Stimulated activated CD4-positive, alpha-beta T cell treated with anti-CD3 and anti-CD28 coated beads, Interleukin-2, amount 100 ng/mL, for 48 hours (primary cell): ENCODE data around the gene TPSB2.
"Not testable (repeated sequence)": the region's sequence is repeated elsewhere in the genome, so short reads cannot be mapped to it uniquely, and the experiment has no call there.

Experiments
- DNase-seq, 2 donors: peaks; one replicate each; pipeline ENCODE4 v3.0.0-alpha.2; 2020

The TPSB2 gene

GRCh38 chr16:1261131-1261892 lies 31.3 kb upstream of the TPSB2 start:
- no peak for DNase-seq

- DNase-seq = no peak
These were observed 30.2 kb upstream of the TPSB2 start for GRCh38 chr16:1260101-1260680.

DNA sequence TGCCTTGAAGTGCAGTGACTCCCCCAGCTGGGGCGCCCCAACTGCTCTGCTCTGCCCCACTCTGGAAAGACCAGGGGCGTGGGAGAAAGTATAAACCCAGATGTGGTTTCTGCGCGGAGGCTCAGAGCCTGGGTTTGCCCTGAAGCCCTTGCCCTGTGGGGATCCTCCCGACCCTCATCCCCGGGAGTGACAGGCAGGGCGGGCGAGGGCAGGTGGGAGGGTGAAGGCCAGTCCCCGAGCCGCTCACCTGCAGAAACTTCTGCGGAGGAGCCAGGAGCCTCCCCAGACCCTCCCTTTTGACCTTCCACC lies 29.7 kb upstream of the TPSB2 start:
- no peak for DNase-seq

DNA sequence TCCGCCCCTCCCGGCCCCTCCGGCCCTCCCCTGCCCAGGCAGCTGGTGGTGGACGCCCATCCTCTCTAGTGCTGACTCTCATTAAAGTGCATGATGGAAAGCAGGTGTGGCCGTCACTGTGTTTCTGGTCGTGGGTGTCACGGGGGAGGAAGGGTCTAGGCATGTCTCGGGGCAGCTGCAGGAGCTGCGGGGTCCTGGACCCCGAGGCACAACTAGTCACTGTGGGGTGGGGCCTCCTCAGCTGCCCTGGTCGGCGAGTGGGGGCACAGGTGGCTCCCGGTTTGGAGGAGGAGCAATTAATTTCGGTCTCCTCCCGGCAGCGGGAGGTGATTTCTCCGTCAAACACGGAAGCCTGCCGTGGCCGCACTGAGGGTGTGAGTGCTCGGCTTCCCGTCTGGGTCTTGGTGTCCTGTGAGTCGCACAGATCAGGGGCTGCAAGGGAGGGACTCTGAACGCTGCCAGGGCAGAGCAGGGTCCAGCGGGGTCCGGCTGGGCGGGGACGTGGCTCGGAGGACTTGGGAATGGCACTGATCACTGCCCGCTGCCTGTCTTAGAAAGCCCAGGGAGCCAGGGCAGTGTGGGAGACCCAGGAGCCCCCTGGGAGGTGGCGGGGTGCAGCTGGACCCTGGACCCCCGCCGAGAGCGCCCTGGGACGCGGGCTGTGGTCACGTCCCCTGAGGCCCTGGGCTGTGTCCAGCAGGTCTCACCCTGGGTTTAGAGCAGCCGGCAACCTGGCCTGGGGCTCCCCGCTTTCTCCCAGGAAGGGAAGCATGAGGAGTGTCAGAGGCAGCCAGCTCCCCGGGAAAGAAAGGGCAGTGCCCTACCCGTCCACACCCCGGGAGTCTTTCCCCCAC lies 29.1 kb upstream of the TPSB2 start:
- DNase-seq = no peak

DNA sequence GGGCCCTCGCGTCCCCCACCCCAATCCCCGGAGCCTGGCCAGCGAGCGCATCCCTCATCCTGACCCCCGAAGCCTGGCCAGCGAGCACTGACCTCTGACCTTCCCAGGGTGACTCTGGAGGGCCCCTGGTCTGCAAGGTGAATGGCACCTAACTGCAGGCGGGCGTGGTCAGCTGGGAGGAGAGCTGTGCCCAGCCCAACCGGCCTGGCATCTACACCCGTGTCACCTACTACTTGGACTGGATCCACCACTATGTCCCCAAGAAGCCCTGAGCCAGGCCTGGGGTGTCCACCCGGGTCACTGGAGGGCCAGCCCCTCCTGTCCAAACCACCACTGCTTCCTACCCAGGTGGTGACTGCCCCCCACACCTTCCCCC lies 28.2 kb upstream of the TPSB2 start:
- no peak for DNase-seq

DNA sequence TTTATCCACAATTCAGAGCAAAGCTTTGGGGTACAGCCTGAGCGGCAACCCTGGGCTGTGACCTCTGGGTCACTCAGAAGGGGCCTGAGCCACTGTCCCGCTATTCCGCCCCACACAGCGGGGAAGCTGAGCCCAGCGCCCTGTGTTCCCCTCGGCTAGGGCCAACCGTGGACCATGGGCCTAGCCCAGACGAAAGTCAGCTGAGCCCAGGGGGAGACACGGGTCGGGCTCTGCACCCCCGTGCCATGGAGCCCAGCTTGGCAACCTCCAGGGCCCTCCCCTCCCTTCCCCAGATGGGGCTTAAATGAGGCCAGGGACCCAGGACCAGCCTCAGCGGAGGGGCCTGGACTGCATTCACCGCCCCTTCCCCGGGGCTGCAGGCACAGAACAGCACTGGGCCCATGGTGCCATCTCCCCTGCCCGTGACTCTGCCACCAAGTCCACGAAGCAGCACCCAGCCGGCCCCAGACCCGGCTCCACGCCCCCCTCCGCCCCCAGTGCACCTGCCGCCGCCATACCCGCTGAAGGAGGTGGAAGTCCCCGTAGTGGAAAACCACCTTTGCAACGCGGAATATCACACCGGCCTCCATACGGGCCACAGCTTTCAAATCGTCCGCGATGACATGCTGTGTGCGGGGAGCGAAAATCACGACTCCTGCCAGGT lies 27.7 kb upstream of the TPSB2 start:
- no peak for DNase-seq

GRCh38 chr16:1256874-1257322 lies 26.9 kb upstream of the TPSB2 start:
- DNase-seq = no peak

DNA sequence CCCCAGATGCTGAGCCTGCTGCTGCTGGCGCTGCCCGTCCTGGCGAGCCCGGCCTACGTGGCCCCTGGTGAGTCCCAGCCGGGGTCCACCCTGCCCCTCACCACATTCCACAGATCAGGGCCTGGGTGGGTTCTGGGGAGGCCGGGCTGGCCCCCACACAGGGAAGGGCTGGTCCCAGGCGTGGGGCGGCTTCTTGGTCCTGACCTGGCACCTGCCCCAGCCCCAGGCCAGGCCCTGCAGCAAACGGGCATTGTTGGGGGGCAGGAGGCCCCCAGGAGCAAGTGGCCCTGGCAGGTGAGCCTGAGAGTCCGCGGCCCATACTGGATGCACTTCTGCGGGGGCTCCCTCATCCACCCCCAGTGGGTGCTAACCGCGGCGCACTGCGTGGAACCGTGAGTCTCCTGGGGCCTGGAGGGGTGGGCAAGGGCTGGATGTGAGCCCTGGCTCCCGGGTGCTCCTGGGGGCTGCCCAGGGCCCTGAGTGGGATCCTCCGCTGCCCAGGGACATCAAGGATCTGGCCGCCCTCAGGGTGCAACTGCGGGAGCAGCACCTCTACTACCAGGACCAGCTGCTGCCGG lies 26.4 kb upstream of the TPSB2 start:
- not testable (repeated sequence) for DNase-seq

DNA sequence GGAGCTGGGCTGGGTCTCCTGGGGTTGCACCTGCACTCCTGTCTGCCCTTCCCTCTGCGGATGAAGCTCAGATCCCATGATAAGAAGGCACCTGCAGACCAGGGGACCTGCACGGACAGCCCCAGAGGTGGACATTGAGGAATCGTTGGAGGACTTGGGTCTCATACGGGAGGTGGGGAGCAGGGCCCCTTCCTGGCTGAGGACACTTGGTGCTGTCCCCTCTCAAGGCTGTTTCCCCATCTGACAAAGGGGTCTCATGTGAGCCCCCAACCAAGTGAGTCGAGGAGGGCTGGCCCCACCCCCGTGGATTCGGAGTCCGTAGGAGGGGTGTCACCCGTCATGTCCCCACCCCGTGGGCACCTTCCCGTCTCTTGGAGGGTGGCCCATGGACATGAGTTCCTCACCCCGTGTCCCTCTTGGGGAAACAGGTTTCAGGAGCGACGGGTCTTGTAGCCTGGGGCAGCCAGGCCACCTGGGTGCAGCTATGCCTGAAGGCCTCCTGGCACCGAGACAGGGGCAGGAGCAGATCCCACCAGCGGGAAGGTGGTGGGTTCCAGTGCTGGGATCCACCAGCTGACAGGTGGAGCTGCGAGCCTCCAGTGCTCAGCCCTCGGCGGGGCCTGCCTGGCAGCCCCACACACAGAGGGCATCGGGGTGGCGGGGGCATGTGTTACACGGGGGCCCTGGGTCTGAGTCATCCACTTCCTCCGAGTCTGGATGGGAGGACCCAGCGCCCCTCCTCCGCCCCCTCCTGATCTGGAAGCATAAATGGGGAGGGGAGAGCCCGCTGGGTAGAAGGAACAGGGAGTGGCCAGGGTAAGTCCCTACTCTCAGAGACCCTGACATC lies 25.5 kb upstream of the TPSB2 start, which contains the start of gene TPSD1:
TSS of gene TPSD1 (plus strand) at position 794 of the 847 bp plus-strand sequence. CDS start 212 bp downstream, outside the sequence.
- not testable (repeated sequence) for DNase-seq

GRCh38 chr16:1254821-1255220 lies 24.8 kb upstream of the TPSB2 start:
- not testable (repeated sequence) for DNase-seq

DNA sequence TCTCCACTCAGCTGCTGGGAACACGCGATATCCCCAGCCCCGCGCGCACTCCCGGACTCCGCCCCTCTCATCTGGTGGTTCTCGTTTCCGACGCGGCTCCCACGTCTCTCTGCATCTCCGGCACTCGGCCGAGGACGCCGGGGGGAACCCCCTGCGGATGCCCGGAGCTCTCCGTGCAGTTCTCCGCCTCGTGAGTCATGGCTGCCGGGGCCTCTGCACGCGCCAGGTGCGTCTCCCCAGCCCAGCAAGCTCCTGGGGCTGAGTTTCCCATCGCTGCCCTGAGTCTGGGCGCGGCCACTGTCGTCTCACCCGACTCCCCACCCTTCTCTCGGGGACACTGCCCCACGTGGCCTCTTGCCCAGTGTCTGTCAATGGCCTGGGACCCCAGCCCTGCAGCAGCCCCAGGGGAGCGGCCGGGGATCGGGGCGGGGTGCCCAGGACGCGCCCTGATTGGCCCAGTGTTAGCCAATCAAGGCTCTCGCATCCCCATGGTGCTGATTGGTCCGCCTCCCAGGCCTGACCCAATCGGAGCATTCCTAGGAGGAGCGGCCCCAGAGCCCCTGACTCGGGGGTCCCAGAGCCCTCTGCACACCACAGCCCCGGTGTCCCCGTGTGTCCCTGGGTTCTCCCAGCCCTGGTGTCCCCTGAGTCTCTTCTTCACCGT lies 23.8 kb upstream of the TPSB2 start:
- DNase-seq = not testable (repeated sequence)

DNA sequence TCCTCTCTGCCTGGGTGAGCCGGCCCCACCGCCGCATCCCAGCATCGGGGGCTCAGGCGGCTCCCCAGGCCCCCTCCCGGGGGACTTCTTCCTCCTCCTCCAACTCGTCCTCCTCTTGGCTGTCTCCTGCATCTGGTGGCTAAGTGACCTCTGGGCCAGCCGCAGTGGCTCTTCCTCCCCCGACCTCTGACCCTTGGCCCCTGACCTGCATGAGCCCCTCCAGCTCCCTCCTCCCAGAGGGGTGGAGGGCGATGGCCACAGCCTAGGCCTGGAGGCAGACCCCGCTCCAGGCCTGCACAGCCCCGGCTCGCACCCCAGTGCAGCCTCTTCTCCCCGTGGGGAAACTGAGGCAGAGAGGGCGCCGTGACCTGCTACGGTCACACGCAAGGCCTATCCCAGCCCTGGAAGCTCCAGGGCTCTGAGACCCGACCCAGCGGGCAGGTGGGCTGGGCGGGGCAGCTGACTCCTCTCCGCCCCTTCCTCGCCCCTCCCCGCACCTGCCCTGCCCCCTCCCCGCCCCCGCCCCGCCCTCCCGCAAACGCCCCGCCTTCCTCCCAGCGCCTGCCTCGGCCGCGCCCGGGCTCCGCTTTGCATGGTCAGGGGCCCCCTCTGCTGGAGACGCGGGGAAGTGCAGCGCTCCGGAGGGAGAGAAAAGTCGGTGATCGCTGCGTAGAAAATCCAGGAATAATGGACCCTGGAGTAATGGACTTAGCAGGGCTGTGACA lies 19.2 kb upstream of the TPSB2 start:
- DNase-seq = not testable (repeated sequence)

DNA sequence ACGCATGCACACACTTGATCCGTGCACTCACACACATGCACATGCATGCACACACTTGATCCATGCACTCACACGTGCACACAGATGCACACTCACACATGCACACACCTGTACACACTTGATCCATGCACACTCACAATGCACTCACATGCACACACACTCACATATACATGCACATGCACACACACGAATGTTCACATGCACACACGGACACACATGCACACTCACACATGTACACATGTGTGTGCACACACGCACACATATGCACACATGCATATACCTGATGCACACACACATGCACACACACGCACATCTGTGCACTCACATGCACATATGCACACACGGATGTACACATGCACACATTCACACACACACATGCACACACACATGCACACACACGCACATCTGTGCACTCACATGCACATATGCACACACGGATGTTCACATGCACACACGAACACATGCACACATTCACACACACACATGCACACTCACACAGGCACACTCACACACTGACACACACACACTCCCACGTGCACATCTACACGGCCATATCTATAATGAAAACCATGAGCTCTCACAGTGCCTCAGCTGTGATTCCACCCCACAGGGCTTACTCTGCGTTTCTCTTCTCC lies 18.0 kb upstream of the TPSB2 start:
- DNase-seq = not testable (repeated sequence)

DNA sequence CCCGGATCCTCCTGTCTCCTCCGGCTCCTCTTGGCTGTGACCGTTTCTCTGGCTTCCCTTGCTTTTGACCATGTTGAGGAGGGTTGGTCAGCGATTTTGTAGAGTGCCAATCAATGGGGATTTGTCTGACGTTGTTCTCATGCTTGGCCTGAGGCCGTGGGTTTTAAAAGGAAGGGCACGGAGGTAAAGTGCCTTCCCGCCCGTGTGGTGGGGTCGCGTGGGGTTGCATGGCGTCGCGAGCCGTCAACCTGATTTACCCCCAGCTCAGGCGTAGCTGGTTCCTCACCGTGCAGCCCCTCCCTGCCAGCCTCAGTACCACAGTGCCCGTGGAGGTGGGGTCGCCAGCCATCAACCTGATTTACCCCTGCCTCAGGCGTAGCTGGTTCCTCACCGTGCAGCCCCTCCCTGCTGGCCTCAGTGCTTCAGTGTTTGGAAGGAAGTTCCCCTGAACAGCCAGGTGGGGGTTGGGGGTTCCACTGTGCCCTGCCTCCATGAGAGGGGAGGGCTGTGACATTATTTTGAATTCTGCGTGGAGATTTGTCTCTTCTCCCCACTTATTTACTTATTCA lies 15.6 kb upstream of the TPSB2 start:
- DNase-seq = no peak

- DNase-seq = no peak
These were observed 14.9 kb upstream of the TPSB2 start for GRCh38 chr16:1244881-1245280.

DNA sequence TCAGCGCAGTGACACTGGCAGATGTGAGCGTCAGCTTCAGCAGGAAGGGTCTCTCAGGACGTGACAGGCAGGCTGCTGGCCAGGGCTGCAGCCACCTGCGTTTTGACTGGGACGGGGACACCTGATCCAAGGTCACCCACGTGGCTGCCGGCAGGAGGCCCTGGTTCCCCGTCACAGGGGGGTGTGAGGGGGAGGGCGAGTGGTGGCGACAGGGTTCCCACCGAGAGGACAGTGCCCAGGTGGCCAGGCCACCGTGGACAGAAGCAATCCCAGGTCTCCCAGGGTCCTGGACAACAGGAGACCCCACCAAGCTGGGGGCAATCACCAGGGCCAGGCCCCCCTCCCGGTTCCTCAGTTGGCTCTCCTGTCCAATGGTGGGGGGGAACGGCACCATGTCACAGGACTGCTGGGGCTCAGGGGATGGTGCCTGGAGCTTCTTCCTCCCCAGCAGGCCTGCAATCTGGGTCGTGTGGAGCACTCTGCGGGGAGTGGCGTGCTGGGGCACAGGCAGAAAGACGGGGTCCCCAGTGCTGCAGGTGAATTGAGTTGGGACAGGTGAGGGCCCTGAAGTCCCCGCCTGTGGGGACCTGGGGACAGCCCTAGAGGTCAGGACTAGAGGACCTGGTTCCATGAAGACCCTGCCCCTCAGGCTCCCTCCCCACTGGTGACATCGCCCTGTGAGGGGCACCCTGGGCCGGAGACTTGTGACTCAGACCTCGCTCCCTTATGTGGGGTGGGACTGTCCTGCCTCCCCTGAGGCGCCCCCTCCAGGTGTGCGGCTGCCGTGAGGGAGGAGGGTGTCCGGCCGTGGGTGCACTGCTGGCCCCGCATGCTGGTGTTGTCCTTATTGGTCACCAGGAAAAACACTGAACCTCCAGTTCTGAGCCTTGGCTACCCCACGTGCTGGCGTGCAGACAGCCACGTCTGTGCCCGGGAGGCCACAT lies 14.2 kb upstream of the TPSB2 start:
- not testable (repeated sequence) for DNase-seq

GRCh38 chr16:1243363-1243762 lies 13.4 kb upstream of the TPSB2 start:
- DNase-seq = not testable (repeated sequence)

DNA sequence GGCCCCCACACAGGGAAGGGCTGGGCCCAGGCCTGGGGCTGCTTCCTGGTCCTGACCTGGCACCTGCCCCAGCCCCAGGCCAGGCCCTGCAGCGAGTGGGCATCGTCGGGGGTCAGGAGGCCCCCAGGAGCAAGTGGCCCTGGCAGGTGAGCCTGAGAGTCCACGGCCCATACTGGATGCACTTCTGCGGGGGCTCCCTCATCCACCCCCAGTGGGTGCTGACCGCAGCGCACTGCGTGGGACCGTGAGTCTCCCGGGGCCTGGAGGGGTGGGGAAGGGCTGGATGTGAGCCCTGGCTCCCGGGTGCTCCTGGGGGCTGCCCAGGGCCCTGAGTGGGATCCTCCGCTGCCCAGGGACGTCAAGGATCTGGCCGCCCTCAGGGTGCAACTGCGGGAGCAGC lies 11.1 kb upstream of the TPSB2 start:
- DNase-seq = not testable (repeated sequence)
